ENCODE results near the gene YLPM1.

Gene YLPM1

GRCh38 chr14:74843653-74844052 lies 80.5 kb downstream of the YLPM1 start:
- Histone ChIP-seq H3K27me3 (ENCODE audit: insufficient read depth, poor library complexity, severe bottlenecking) (no peaks in the 10 kb centered on the region), H3K36me3 (ENCODE audit: low read depth) (peaks cover 16% of the 10 kb centered on the region), H3K4me1 (ENCODE audit: insufficient read depth, poor library complexity, severe bottlenecking) (peaks cover 4% of the 10 kb centered on the region), H3K9me3 (ENCODE audit: severe bottlenecking) (no peaks in the 10 kb centered on the region), H3K27ac (ENCODE audit: poor library complexity, severe bottlenecking) (no peak overlapping the region), H3K4me3 (ENCODE audit: severe bottlenecking) (no peak overlapping the region)
- ATAC-seq (ENCODE audit: low read depth) (peak; percentile 26; the same call in 1 of the 3 replicates), DNase-seq (ENCODE audit: low spot score) (no peak)
- no peak for TF ChIP-seq CTCF (IDR thresholded peaks at IDR 0.05; ENCODE audit: poor library complexity, severe bottlenecking)

- TF ChIP-seq CTCF (IDR thresholded peaks at IDR 0.05; ENCODE audit: poor library complexity, severe bottlenecking): no peak
- no peaks in the 10 kb centered on the region for H3K9me3 ChIP-seq (ENCODE audit: severe bottlenecking)
- H3K4me1 ChIP-seq (ENCODE audit: insufficient read depth, poor library complexity, severe bottlenecking): peaks cover 4% of the 10 kb centered on the region
- no peaks in the 10 kb centered on the region for H3K27me3 ChIP-seq (ENCODE audit: insufficient read depth, poor library complexity, severe bottlenecking)
- H3K27ac ChIP-seq (ENCODE audit: poor library complexity, severe bottlenecking): no peak overlapping the region
- H3K4me3 ChIP-seq (ENCODE audit: severe bottlenecking): no peak overlapping the region
- DNase-seq (ENCODE audit: low spot score) (no peak), ATAC-seq (ENCODE audit: low read depth) (no peak)
- H3K36me3 ChIP-seq (ENCODE audit: low read depth): peaks cover 9% of the 10 kb centered on the region; the same call in 1 of the 2 replicates
Observed at GRCh38 chr14:74846168-74846567, 83.1 kb downstream of the YLPM1 start.

GRCh38 chr14:74846968-74847665 lies 84.0 kb downstream of the YLPM1 start:
- no peak overlapping the region for H3K27ac ChIP-seq (ENCODE audit: poor library complexity, severe bottlenecking)
- no peaks in the 10 kb centered on the region for H3K9me3 ChIP-seq (ENCODE audit: severe bottlenecking)
- ATAC-seq (ENCODE audit: low read depth): peak; percentile 33; the same call in 1 of the 3 replicates
- no peaks in the 10 kb centered on the region for H3K27me3 ChIP-seq (ENCODE audit: insufficient read depth, poor library complexity, severe bottlenecking)
- peaks cover 9% of the 10 kb centered on the region; the same call in 1 of the 2 replicates for H3K36me3 ChIP-seq (ENCODE audit: low read depth)
- H3K4me1 ChIP-seq (ENCODE audit: insufficient read depth, poor library complexity, severe bottlenecking): peaks cover 4% of the 10 kb centered on the region
- no peak for DNase-seq (ENCODE audit: low spot score)
- H3K4me3 ChIP-seq (ENCODE audit: severe bottlenecking): no peak overlapping the region
- no peak for TF ChIP-seq CTCF (IDR thresholded peaks at IDR 0.05; ENCODE audit: poor library complexity, severe bottlenecking)

- DNase-seq (ENCODE audit: low spot score) (no peak), ATAC-seq (ENCODE audit: low read depth) (peak; percentile 26; the same call in 2 of the 3 replicates)
- Histone ChIP-seq H3K4me1 (ENCODE audit: insufficient read depth, poor library complexity, severe bottlenecking) (no peaks in the 10 kb centered on the region), H3K27me3 (ENCODE audit: insufficient read depth, poor library complexity, severe bottlenecking) (no peaks in the 10 kb centered on the region), H3K36me3 (ENCODE audit: low read depth) (peaks cover 8% of the 10 kb centered on the region; the same call in 1 of the 2 replicates), H3K4me3 (ENCODE audit: severe bottlenecking) (no peak overlapping the region), H3K27ac (ENCODE audit: poor library complexity, severe bottlenecking) (no peak overlapping the region), H3K9me3 (ENCODE audit: severe bottlenecking) (no peaks in the 10 kb centered on the region)
- no peak for TF ChIP-seq CTCF (IDR thresholded peaks at IDR 0.05; ENCODE audit: poor library complexity, severe bottlenecking)
Observed at GRCh38 chr14:74848768-74849167, 85.7 kb downstream of the YLPM1 start.

- no peak for DNase-seq (ENCODE audit: low spot score)
- Histone ChIP-seq H3K27ac (ENCODE audit: poor library complexity, severe bottlenecking) (no peak overlapping the region), H3K4me1 (ENCODE audit: insufficient read depth, poor library complexity, severe bottlenecking) (no peaks in the 10 kb centered on the region), H3K27me3 (ENCODE audit: insufficient read depth, poor library complexity, severe bottlenecking) (no peaks in the 10 kb centered on the region), H3K9me3 (ENCODE audit: severe bottlenecking) (no peaks in the 10 kb centered on the region), H3K4me3 (ENCODE audit: severe bottlenecking) (no peak overlapping the region), H3K36me3 (ENCODE audit: low read depth) (peaks cover 3% of the 10 kb centered on the region)
- no peak for ATAC-seq (ENCODE audit: low read depth)
- no peak for TF ChIP-seq CTCF (IDR thresholded peaks at IDR 0.05; ENCODE audit: poor library complexity, severe bottlenecking)
Observed at GRCh38 chr14:74852922-74853530, 89.9 kb downstream of the YLPM1 start.

All from RWPE2 (cell line).